Nephron progenitor cell (in vitro differentiated cells): ENCODE data around the gene IGLL5.
"Not testable (repeated sequence)": the region's sequence is repeated elsewhere in the genome, so short reads cannot be mapped to it uniquely, and the experiment has no call there.

Experiments used
- DNase-seq: peaks from one replicate; pipeline ENCODE4 v3.0.0; 2021
- H3K27ac Mint-ChIP-seq: 2 replicates; pipeline ENCODE4 v1.8.0; 2021; ENCODE audit warnings: mild to moderate bottlenecking, moderate library complexity, mixed read lengths
- H3K27me3 Mint-ChIP-seq: 2 replicates; pipeline ENCODE4 v1.8.0; 2021; ENCODE audit warnings: mild to moderate bottlenecking, low read depth, mixed read lengths; ENCODE audit not compliant: poor library complexity
- H3K36me3 Mint-ChIP-seq: 2 replicates; pipeline ENCODE4 v1.8.0; 2021; ENCODE audit warnings: low read depth, mixed read lengths
- H3K4me1 Mint-ChIP-seq: 2 replicates; pipeline ENCODE4 v1.8.0; 2021; ENCODE audit warnings: mixed read lengths
- H3K4me3 Mint-ChIP-seq: 2 replicates; pipeline ENCODE4 v1.8.0; 2021; ENCODE audit warnings: mild to moderate bottlenecking, moderate library complexity, mixed read lengths
- H3K9me3 Mint-ChIP-seq: 2 replicates; pipeline ENCODE4 v1.8.0; 2021; ENCODE audit warnings: mild to moderate bottlenecking, moderate library complexity, mixed read lengths
- CTCF ChIP-seq: fragments of 200-600 bp; sonication (generic); IDR thresholded peaks from 2 replicates; pipeline ENCODE4 v1.5.0; 2021; ENCODE audit warnings: antibody characterized with exemption

Gene IGLL5

GRCh38 chr22:22895776-22896445, 8.3 kb downstream of the IGLL5 start:
- no peak for DNase-seq
- Mint-ChIP-seq H3K4me1 (no peaks in the 10 kb centered on the region), H3K27me3 (peaks cover 54% of the 10 kb centered on the region), H3K4me3 (no peak overlapping the region), H3K9me3 (no peaks in the 10 kb centered on the region), H3K27ac (no peak overlapping the region), H3K36me3 (no peaks in the 10 kb centered on the region)
- TF ChIP-seq CTCF, result no peak

- no peak for TF ChIP-seq CTCF
- Mint-ChIP-seq H3K4me3 (no peak overlapping the region), H3K27me3 (peaks cover 47% of the 10 kb centered on the region), H3K36me3 (no peaks in the 10 kb centered on the region), H3K9me3 (no peaks in the 10 kb centered on the region), H3K4me1 (no peaks in the 10 kb centered on the region), H3K27ac (no peak overlapping the region)
- no peak for DNase-seq
Measured at GRCh38 chr22:22896601-22897000, 9.0 kb downstream of the IGLL5 start.

GRCh38 chr22:22897091-22897490, 9.5 kb downstream of the IGLL5 start:
- TF ChIP-seq CTCF, result no peak
- DNase-seq, result no peak
- Mint-ChIP-seq H3K9me3 (no peaks in the 10 kb centered on the region), H3K27me3 (peaks cover 43% of the 10 kb centered on the region), H3K36me3 (no peaks in the 10 kb centered on the region), H3K4me3 (no peak overlapping the region), H3K4me1 (no peaks in the 10 kb centered on the region), H3K27ac (no peak overlapping the region)

GRCh38 chr22:22897947-22898346, 10.3 kb downstream of the IGLL5 start:
- Mint-ChIP-seq H3K27me3 (peaks cover 38% of the 10 kb centered on the region), H3K27ac (no peak overlapping the region), H3K4me1 (no peaks in the 10 kb centered on the region), H3K36me3 (no peaks in the 10 kb centered on the region), H3K4me3 (no peak overlapping the region), H3K9me3 (no peaks in the 10 kb centered on the region)
- TF ChIP-seq CTCF, result no peak
- DNase-seq, result no peak

- peaks cover 43% of the 10 kb centered on the region for H3K27me3 Mint-ChIP-seq
- H3K4me3 Mint-ChIP-seq, DNase-seq, H3K9me3 Mint-ChIP-seq, H3K36me3 Mint-ChIP-seq, H3K4me1 Mint-ChIP-seq, H3K27ac Mint-ChIP-seq: not testable (repeated sequence)
Measured at GRCh38 chr22:22898411-22898950, 10.9 kb downstream of the IGLL5 start.

- not testable (repeated sequence) for H3K27ac Mint-ChIP-seq, DNase-seq, H3K4me3 Mint-ChIP-seq, H3K4me1 Mint-ChIP-seq, H3K9me3 Mint-ChIP-seq, H3K36me3 Mint-ChIP-seq
- H3K27me3 Mint-ChIP-seq, result peaks cover 46% of the 10 kb centered on the region
Measured at GRCh38 chr22:22899342-22900080, 11.9 kb downstream of the IGLL5 start.

GRCh38 chr22:22900527-22901205, 13.1 kb downstream of the IGLL5 start:
- H3K27me3 Mint-ChIP-seq, result peaks cover 43% of the 10 kb centered on the region
- H3K9me3 Mint-ChIP-seq, H3K27ac Mint-ChIP-seq, H3K4me3 Mint-ChIP-seq, H3K4me1 Mint-ChIP-seq, DNase-seq, H3K36me3 Mint-ChIP-seq: not testable (repeated sequence)
